Activated T-helper 1 cell treated with anti-CD3 and anti-CD28 coated beads, Interleukin-2, amount 50 U/mL, for 16 hours (primary cell): ENCODE results near the gene NAA30.
"Not testable (repeated sequence)": the region's sequence is repeated elsewhere in the genome, so short reads cannot be mapped to it uniquely, and the experiment has no call there.

Experiments
- DNase-seq, 2 donors: peaks; one replicate each; pipeline ENCODE4 v3.0.0-alpha.2; 2020; ENCODE audit warnings: low read depth in 1 of 2, low spot score in 1 of 2

NAA30 gene

DNA sequence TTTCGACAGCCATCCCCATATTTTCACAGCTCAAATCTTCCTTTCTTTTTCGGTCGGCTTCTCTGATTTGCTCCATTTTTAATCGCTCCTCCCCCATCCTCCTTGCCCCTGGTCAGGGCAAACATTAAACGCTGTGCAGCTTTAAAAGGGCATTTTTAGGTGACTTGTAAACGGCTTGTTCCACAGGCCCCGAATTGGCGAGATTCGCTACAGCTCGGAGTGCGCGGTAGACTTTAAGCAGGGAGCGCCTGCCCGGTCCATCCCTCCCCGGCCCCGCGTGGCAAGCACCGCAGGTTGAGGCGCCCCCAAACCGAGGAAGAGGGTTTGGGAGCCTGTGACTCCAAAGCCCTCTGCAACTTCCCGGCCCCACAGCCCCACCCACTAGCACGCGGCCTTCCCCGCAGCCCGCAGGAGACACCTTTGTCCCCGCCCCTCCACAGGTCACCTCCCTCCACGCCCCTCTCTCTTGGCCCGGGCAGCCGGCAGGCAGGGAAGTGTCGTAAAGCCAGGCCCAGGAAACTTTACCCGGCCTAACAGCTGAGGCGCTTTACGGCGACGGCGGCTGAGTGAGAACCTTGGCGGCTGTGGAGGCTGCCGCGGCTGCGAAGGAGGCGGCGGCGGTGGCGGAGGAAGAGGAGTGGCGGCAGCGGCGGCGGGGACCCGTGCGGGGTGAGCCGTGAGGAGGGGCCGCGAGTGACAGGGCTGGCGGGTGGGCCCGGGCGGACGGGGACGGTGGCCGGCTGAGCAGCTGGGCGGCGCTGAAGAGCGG is at the start of gene NAA30:
Gene NAA30 (plus strand): TSS at position 550 of the 769 bp plus-strand sequence. CDS start 372 bp downstream, outside the sequence.
- DNase-seq, result peak; percentile 79 to 90

DNA sequence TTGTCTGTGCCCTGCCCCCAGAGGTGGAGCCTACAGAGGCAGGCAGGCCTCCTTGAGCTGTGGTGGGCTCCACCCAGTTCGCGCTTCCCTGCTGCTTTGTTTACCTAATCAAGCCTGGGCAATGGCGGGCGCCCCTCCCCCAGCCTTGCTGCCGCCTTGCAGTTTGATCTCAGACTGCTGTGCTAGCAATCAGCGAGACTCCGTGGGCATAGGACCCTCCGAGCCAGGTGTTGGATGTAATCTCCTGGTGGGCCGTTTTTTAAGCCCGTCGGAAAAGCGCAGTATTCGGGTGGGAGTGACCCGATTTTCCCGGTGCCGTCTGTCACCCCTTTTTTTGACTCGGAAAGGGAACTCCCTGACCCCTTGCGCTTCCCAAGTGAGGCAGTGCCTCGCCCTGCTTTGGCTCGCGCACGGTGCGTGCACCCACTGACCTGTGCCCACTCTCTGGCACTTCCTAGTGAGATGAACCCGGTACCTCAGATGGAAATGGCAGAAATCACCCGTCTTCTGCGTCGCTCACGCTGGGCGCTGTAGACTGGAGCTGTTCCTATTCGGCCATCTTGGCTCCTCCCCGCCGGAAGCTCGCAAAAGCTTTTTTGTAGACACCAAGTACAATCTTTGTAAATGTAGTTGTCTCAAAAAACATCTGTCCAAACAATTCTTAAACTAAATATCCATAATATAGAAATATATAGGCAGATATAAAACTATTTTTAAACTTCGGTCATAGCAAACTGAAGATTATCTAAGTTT is 46.7 kb upstream of the NAA30 start:
- DNase-seq, result not testable (repeated sequence)

DNA sequence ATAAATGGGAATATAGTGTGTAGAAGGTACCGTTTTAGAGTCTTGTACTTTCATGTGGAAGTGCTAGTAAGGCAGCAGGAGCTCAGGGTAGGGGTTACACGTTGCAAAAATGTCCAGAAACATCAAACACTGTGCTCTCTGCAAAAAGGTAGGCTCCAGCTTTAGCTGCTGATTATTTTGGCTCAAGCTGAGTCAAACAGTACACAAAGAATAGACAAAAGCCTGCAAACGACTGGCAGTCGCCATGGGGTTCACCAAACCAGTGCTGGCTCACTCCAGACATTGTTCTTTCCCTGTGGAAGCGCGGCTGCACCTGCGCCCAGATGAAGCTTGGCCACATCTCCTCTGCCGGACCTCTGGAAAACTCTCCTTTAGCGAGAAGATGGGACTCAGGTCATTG is 45.3 kb upstream of the NAA30 start:
- no peak for DNase-seq

DNA sequence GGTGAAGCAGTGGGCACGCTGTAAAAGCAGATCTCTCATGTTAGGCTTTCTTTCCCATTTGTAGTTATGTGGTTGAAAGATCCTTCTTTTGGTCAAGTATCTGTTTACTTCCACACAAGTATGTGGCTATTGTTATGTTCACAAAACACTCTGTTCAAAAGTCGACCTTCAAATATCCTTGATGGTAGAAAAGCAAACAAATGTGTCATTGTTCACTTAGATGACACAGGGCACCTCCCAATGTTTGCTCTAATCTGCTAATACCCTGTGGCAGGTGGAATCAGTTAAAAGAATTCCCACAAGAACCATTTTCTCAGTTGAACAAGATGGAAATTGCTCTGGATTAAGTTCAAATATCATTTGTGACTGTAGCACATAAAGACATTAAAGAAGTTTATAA is 43.6 kb upstream of the NAA30 start:
- no peak for DNase-seq

DNA sequence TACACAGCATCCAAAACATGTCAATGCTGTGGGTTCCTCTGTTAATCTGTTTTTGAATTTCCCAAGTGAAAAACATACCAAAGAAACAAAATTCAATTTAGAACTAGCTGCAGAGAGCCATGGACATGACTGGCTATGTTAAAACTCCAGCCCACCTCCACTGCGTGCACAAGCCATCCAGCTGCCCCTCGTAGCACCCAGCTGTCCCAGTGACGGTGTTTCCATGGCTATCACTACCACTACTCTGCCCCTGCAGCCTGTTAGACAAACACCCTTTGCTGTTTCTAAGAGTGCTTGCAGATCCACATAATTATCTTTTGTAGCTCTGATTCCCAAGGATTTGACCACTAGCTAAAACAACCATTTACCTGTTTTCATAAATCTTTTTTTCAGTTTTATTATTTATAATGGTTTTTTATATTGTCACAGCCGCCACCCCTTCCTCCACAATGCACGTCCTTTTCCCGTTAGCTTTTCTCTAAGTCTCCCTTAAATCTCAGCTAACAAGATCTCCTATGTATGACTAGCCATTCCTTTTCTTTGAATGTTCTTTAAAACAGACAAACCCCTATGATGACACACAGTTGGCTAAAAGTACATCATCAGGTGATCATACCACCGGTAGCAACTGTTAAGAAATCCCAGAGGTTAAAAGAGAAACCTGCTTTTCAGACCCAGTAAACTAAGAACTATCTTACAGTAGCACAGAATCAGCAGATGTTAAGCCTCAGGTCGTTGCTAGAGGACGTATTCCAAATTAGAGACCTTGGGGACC is 37.8 kb upstream of the NAA30 start:
- no peak for DNase-seq

DNA sequence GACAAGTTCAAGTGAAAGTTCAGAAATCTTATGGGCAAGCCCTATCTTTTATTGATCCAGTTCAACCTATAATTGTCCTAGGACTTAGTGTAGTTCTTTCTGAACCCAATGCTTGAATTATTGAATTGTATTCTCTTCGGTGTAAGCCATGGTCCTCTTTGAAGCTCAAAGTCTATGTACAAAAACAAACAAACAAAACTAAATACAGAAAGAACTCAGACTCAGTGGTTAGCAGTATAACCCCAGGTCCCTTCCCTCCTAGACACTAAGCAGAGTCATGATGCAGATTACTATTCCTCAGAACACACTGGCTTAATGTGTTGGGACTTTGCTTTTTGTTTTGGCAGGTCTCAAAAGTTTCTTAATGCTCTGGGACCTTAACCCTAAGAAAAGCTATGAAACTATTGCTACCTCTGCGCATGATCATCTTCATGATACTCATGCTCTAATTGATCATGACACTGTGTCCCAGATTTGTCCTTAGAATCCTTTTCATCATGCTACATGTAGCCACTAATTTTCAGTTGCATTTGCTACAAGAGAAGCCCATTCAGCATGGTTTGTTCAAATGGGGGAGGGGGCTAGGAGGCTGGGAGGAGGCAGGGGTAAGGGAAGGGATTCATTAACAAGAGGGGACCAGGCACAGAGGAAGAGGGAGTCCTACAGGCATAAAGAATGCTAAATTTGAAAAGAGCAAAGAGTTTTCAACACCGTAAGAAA is 35.1 kb upstream of the NAA30 start:
- no peak for DNase-seq

DNA sequence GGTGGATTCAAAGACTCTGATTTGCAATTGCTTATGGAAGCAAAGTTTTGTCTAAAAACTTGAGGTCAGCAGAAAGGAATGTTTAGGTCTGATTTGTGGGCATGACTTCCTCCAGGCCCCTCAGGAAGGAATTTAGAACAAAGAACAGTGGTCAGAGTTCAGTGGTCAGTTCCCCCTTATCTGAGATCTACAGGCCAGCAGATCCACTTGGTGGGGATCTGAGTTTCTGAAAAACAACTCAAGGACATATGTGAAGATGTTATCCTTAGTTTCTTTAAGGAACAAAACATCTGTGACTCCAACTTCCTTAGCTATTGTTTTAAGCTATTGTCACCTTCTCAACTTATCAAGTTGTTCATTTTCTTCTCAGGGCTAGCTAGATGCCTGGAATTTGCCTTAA is 28.0 kb upstream of the NAA30 start:
- no peak for DNase-seq

DNA sequence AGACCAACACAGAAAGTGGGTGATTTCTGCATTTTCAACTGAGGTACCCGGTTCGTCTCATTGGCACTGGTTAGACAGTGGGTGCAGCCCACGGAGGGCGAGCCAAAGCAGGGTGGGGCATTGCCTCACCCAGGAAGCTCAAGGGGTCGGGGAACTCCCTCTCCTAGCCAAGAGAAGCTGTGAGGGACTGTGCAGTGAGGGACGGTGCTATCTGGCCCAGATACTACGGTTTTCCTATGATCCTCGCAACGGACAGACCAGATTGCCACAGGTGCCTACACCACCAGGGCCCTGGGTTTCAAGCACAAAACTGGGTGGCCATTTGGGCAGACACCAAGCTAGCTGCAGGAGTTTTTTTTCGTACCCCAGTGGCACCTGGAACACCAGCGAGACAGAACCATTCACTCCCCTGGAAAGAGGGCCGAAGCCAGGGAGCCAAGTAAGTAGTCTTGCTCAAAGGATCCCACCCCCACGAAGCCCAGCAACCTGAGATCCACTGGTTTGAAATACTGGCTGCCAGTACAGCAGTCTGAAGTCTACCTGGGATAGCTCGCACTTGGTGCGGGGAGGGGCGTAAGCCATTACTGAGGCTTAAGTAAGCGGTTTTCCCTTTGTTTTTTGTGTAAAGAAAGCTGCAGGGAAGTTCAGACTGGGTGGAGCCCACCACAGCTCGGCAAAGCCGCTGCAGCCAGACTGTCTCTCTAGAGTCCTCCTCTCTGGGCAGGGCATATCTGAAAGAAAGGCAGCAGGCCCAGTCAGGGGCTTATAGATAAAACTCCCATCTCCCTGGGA is 25.5 kb upstream of the NAA30 start:
- DNase-seq, result no peak

DNA sequence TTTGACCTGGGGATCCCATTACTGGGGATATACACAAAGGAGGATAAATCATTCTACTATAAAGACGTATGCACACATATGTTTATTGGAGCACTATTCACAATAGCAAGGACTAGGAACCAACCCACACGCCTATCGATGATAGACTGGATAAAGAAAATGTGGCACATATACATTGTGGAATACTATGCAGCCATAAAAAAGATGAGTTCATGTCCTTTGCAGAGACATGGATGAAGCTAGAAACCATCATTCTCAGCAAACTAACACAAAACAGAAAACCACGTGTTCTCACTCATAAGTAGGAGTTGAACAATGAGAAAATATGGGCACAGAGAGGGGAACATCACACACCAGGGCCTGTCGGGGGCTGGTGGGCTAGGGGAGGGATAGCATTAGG is 20.2 kb upstream of the NAA30 start:
- DNase-seq, result not testable (repeated sequence)

DNA sequence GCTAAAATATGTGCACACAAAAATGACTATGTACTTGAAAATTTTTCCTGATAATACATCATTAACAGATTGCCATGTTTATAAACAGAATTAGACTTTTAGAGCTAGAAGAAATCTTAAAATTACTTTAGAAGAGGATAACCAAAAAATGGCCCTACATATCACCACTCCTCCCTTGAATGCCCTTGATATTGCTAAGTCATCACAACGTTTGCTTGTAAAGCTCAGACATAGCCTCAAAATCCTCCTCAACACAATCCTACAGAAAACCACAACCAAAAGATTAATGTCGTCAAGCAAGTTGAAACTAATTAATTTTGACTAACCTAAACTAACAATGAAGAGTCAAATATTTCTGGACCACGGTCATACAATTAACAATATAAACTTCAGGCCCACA is 19.4 kb upstream of the NAA30 start:
- DNase-seq, result no peak

DNA sequence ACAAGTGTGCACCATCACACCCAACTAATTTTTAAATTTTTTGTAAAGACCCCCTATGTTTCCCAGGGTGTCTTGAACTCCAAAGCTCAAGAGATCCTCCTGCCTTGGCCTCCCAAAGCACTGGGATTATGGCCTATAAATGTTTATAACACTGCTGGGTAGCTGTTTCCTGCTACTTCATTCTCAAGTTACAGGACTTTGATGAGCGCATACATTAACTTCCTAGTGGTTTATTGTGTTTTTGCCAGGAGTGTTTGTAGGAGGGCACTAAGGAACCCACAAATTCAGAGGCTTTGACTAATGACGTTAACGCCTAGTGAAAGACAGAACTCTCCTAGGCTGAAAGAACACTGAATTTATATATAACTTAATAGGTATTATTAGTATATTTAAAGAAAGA is 15.2 kb upstream of the NAA30 start:
- no peak for DNase-seq

DNA sequence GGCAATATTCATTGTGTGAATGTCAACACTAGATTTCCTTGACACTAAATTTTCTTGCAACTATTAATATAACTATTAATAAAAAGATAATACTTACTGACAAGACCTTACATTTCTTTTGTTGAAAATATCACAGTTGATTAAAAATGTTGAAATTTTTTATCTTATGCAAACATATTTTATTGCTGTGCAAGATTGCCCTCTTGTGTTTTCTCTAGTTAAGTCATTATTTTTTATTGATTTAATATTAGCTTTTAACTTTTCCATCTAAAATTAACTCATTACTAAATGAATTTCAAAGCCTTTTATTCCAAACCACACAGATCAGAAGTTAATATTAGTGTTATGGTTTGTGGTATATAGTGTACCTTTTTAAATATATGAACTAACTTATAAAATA is 11.7 kb upstream of the NAA30 start:
- no peak for DNase-seq

DNA sequence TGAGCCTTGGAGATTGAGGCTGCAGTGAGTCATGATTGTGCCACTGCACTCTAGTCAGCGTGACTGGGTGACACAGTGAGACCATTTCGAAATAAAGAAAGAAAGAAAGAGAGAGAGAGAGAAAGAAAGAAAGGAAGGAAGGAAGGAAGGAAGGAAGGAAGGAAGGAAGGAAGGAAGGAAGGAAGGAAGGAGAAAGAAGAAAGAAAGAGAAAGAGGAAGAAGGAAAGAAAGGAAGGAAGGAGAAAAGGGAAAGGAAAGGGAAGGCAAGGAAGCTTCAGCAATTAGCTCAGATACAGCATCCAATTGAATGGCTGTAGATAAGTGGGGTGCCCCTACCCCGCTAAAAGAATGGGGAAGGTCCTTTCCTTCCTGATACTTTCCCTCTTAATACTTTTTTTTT is 9.5 kb upstream of the NAA30 start:
- DNase-seq, result no peak

DNA sequence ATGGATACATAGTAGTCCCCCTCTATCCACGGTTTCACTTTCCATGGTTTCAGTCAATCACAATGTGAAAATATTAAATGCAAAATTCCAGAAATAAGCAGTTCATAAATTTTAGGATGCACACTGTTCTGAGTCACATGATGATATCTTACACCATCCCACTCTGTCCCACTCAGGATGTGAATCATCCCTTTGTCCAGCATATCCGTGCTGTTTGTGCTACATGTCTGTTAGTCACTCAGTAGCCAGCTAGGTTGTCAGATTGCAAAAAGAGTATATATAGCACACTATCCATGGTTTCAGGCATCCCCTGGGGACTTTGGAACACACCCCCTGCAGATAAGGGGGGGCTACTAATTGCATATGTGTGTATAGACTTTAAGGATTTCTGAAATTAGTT is 8.1 kb upstream of the NAA30 start:
- DNase-seq, result no peak

DNA sequence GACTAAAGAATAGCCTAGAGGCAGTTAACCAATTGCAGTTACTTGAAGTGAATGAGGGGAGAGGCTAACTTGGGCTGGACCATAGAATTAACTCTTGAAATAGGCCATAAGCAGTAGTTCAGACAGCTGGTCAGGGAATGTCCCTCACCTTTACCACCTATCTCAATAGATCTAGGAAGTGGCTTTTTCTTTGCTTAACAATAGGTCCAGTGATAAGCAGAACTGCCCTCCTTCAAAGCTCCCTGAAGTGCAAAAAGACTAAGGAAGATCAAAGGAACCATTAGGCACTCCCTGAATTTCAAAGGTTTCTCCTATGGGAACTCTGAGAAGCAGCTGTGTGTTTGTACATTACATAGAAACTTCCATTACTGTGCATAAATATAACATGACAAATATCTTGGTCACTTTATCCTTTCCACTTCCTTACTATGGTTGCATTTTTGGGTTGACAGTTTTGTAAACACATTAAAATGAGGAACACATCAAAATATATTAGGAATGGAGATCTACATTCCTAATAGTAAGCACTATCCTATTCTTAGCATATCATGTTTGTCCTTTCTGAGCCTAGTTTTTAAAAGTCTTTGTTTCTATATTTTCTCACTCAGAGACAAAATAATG is 7.2 kb upstream of the NAA30 start:
- DNase-seq, result no peak

DNA sequence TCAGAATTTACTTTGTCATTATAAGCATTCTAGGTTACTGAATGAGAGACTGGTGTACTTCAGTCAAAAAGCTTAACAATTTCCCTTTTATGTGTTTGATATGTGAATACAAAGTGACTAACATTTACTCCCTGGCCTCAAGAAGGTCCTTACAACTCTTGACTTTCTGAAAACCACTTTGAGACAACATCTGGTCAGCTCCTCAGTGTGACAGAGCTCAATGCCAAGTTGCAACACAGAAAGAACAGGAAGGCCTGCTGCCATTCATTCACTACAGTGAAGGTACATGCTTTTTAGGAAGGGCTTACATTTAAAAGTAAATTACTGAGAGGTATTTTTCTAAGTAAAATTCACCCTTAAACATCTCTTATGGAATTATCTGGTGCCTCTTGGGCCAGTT is 2.3 kb upstream of the NAA30 start:
- no peak for DNase-seq

DNA sequence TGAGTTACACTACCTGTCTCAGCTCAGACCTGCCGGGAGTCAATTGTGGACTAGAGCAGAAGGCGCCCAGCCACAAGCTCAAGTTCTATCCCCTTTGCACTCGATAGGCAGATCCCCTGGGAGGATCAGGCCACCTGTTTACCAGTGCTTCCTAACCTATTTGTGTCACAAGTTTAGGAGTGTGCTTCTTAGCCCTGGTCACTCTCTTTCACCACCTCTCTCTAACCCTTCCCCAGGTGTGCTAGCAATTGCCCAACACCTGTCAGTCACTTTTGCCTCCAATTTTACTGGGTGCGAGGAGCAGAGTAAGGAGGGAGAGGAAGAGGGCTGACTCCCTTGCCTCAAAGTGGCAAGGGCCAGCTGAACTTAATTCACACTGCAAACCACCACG is 745 bp upstream of the NAA30 start:
- DNase-seq, result no peak

DNA sequence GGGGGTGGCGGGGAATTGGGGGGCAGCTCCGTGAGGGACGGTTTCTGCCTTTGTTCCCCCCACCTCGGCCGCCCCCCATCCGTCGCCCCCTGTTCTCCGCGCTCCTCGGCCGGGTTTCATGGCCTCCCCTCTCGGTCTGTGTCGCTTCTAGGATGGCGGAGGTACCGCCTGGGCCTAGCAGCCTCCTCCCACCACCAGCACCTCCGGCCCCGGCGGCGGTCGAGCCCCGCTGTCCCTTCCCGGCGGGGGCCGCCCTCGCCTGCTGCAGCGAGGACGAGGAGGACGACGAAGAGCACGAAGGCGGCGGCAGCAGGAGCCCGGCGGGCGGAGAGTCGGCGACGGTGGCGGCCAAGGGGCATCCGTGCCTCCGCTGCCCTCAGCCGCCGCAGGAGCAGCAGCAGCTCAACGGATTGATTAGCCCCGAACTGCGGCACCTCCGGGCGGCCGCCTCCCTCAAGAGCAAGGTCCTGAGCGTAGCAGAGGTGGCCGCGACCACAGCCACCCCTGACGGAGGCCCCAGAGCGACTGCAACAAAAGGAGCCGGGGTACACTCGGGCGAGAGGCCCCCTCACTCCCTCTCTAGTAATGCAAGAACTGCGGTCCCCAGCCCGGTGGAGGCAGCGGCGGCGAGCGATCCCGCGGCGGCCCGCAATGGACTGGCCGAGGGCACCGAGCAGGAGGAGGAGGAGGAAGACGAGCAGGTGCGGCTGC is 575 bp downstream of the NAA30 start:
- DNase-seq, result peak in 1 of 2 donors; percentile 5

DNA sequence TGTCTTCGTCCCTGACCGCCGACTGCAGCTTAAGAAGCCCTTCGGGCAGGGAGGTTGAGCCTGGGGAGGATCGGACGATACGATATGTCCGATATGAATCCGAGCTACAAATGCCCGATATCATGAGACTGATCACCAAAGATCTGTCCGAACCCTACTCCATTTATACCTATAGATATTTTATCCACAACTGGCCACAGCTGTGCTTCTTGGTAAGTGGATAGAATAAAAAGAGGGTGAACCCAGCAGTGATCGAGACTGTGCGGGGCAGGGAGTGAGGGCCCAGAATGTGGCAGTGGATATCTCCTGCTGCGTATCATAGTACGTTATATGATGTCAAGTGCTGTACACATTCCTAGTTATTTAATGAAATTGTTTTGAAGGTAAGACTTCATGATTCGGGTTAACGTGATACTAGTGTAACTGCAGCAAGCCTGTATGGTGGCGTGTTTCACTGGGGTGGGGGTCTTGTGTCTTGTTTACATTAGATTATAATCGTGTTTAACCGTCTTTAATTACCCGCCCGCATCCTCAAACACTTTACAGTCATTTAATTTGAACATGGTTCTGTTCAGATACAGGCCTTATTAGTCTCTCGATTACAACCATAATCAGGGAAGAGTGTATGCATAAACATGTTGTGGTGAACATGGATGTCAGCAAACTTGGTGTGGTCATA is 1.3 kb downstream of the NAA30 start:
- no peak for DNase-seq
